ENCODE results near the gene EFCAB11. TPM values are rescaled to one million over a fixed set of nuclear protein-coding genes. Genes with fewer than 3 reads are reported as not detected.
A peak's percentile ranks its signal among the peaks of the same experiment; 100 is the strongest.

The EFCAB11 gene
- total RNA-seq, 1 experiment from 2014 or later: 15.5 TPM

DNA sequence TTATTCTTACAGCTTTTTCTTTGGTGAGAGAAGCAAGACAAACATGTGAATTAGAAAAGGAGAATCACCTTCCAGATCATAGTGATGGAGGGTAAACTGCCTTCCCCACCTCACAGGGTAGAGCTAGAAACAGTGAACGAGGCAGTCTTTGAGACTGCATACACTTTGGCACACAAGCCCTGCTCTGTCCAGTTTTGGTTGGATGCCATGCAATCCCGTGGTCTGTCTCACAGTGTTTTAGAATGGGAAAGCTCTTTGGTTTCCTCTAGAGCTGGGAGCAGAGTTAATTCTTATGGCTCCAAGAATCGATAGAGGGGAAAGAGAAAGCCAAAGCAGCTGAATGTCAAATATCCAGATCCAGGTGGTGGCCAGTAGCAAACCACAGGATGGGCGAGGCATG is 23.1 kb upstream of the EFCAB11 start:
- ChIA-PET CTCF (interaction anchor here (0.8 to 1.1 kb wide), 2 partner anchors 82 to 258 kb away, joined by 3 read pairs; no protein-coding TSS in a partner anchor), POLR2A (no interaction called here)
- no peaks in the 10 kb centered on the region for H3K27me3 Mint-ChIP-seq (ENCODE audit: low read depth)
- no peak overlapping the region for H3K4me3 Mint-ChIP-seq
- DNase-seq (ENCODE audit: low spot score): no peak
- H3K36me3 Mint-ChIP-seq: peaks cover 30% of the 10 kb centered on the region
- no peaks in the 10 kb centered on the region for H3K9me3 Mint-ChIP-seq
- TF ChIP-seq, protein P1, sequence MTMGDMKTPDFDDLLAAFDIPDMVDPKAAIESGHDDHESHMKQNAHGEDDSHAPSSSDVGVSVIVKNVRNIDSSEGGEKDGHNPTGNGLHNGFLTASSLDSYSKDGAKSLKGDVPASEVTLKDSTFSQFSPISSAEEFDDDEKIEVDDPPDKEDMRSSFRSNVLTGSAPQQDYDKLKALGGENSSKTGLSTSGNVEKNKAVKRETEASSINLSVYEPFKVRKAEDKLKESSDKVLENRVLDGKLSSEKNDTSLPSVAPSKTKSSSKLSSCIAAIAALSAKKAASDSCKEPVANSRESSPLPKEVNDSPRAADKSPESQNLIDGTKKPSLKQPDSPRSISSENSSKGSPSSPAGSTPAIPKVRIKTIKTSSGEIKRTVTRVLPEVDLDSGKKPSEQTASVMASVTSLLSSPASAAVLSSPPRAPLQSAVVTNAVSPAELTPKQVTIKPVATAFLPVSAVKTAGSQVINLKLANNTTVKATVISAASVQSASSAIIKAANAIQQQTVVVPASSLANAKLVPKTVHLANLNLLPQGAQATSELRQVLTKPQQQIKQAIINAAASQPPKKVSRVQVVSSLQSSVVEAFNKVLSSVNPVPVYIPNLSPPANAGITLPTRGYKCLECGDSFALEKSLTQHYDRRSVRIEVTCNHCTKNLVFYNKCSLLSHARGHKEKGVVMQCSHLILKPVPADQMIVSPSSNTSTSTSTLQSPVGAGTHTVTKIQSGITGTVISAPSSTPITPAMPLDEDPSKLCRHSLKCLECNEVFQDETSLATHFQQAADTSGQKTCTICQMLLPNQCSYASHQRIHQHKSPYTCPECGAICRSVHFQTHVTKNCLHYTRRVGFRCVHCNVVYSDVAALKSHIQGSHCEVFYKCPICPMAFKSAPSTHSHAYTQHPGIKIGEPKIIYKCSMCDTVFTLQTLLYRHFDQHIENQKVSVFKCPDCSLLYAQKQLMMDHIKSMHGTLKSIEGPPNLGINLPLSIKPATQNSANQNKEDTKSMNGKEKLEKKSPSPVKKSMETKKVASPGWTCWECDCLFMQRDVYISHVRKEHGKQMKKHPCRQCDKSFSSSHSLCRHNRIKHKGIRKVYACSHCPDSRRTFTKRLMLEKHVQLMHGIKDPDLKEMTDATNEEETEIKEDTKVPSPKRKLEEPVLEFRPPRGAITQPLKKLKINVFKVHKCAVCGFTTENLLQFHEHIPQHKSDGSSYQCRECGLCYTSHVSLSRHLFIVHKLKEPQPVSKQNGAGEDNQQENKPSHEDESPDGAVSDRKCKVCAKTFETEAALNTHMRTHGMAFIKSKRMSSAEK (CRISPR knock-in tag; IDR thresholded peaks at IDR 0.05; ENCODE audit: borderline replicate concordance): no peak
- TF ChIP-seq ZSCAN18 (CRISPR knock-in tag; IDR thresholded peaks at IDR 0.05) (no peak), NR3C1 (CRISPR knock-in tag; conservative IDR thresholded peaks at IDR 0.05; ENCODE audit: low read depth) (no peak), JAZF1 (CRISPR knock-in tag; IDR thresholded peaks at IDR 0.05) (no peak), FOXJ3 (CRISPR knock-in tag; IDR thresholded peaks at IDR 0.05; ENCODE audit: borderline replicate concordance) (no peak), USF2 (CRISPR knock-in tag; IDR thresholded peaks at IDR 0.05) (no peak), HMGA2 (CRISPR knock-in tag; IDR thresholded peaks at IDR 0.05) (no peak), TEAD1 (CRISPR knock-in tag; IDR thresholded peaks at IDR 0.05) (no peak), ZNF416 (CRISPR knock-in tag; IDR thresholded peaks at IDR 0.05) (no peak), CREM (CRISPR knock-in tag; IDR thresholded peaks at IDR 0.05) (no peak), IRF1 (CRISPR knock-in tag; IDR thresholded peaks at IDR 0.05) (no peak), ETV6 (CRISPR knock-in tag; IDR thresholded peaks at IDR 0.05) (no peak), FOXP1 (CRISPR knock-in tag; IDR thresholded peaks at IDR 0.05; ENCODE audit: borderline replicate concordance) (no peak)
- no peaks in the 10 kb centered on the region for H3K4me1 Mint-ChIP-seq
- no peak overlapping the region for H3K27ac Mint-ChIP-seq
- no peak for ATAC-seq

GRCh38 chr14:89973234-89973823 is 18.8 kb upstream of the EFCAB11 start:
- no peak overlapping the region for H3K27ac Mint-ChIP-seq
- ChIA-PET POLR2A (no interaction called here), CTCF (interaction anchor here (0.5 to 3.0 kb wide), 31 partner anchors 8 to 384 kb away, joined by 3 to 52 read pairs (median 4); partner anchors contain the start of genes EFCAB11, KCNK13, PSMC1 and TDP1)
- ATAC-seq: peak; percentile 94
- peaks cover 43% of the 10 kb centered on the region for H3K36me3 Mint-ChIP-seq
- no peaks in the 10 kb centered on the region for H3K27me3 Mint-ChIP-seq (ENCODE audit: low read depth)
- DNase-seq (ENCODE audit: low spot score): peak; percentile 76
- no peaks in the 10 kb centered on the region for H3K4me1 Mint-ChIP-seq
- H3K9me3 Mint-ChIP-seq: no peaks in the 10 kb centered on the region
- no peak overlapping the region for H3K4me3 Mint-ChIP-seq
- TF ChIP-seq ZSCAN18 (CRISPR knock-in tag; IDR thresholded peaks at IDR 0.05): no peak
- TF ChIP-seq CTCF (IDR thresholded peaks at IDR 0.05): peak; percentile 74; the same call in 1 of the 2 replicates
